ENCODE measurements around the gene HSP90AB1. TPM values are rescaled to one million over a fixed set of nuclear protein-coding genes. Genes with fewer than 3 reads are reported as not detected.

The HSP90AB1 gene
- total RNA-seq, 3 donors from 2014 or later = 322 to 593 (median 399) TPM

DNA sequence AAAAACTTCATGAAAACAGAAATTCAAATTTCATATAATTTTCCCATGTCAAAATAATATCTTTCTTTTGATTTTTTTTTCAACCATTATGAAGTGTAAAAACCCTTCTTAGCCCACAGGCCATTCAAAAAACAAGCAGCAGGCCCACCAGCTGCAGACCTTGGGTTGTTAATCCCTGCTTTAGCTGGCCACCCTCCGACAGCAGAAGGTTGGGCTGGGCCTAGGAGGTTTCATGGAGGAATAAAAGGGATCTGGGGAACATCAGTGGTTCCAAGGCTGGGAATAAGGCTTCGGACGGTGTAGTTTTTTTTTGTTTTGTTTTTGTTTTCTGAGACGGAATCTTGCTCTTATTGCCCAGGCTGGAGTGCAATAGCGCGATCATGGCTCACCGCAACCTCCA, 3.6 kb upstream of the HSP90AB1 start:
- Histone ChIP-seq H3K4me3 (no peak overlapping the region), H3K9me3 (no peaks in the 10 kb centered on the region), H3K36me3 (ENCODE audit: low read depth) (no peaks in the 10 kb centered on the region), H3K4me1 (ENCODE audit: low read depth) (peaks cover 6% of the 10 kb centered on the region)
- intact Hi-C loops (cut with DNase I, micrococcal nuclease) = no loop called here
- TF ChIP-seq, protein P1, sequence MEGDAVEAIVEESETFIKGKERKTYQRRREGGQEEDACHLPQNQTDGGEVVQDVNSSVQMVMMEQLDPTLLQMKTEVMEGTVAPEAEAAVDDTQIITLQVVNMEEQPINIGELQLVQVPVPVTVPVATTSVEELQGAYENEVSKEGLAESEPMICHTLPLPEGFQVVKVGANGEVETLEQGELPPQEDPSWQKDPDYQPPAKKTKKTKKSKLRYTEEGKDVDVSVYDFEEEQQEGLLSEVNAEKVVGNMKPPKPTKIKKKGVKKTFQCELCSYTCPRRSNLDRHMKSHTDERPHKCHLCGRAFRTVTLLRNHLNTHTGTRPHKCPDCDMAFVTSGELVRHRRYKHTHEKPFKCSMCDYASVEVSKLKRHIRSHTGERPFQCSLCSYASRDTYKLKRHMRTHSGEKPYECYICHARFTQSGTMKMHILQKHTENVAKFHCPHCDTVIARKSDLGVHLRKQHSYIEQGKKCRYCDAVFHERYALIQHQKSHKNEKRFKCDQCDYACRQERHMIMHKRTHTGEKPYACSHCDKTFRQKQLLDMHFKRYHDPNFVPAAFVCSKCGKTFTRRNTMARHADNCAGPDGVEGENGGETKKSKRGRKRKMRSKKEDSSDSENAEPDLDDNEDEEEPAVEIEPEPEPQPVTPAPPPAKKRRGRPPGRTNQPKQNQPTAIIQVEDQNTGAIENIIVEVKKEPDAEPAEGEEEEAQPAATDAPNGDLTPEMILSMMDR (IDR thresholded peaks at IDR 0.05) = no peak
- no peak for ATAC-seq
- DNase-seq = peak in 1 of 3 donors; percentile 1

DNA sequence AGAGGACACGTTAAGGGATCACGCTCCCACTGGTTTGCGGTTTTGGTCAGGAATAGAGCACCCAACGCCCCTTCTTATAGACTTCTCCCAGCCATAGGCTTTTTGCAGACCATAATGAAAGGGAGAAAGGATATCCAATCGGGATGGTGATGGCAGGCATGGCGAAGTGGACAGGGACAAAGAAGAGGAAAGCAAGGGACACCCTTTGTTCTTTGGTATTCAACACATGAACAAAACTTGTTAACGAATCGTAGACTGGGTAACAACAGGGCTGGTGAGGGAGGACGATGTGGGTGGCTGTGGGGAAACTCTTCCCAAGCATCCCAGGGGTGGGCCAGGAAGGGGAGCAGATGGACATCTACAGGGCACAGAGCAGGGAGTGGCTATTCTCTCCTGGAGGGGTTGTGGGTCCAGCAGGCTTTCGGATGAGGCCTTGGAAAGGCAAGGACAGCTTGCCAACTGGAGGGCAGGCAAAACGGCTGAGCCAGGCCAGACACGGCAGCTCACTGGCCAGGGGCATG, 1.4 kb upstream of the HSP90AB1 start:
- ATAC-seq = no peak
- Histone ChIP-seq H3K4me3 (no peak overlapping the region), H3K9me3 (no peaks in the 10 kb centered on the region), H3K36me3 (ENCODE audit: low read depth) (no peaks in the 10 kb centered on the region), H3K4me1 (ENCODE audit: low read depth) (peaks cover 15% of the 10 kb centered on the region)
- peak in 1 of 3 donors; percentile 62 for DNase-seq
- TF ChIP-seq, protein P1 (IDR thresholded peaks at IDR 0.05) = no peak
- intact Hi-C loops (cut with DNase I, micrococcal nuclease) = no loop called here

DNA sequence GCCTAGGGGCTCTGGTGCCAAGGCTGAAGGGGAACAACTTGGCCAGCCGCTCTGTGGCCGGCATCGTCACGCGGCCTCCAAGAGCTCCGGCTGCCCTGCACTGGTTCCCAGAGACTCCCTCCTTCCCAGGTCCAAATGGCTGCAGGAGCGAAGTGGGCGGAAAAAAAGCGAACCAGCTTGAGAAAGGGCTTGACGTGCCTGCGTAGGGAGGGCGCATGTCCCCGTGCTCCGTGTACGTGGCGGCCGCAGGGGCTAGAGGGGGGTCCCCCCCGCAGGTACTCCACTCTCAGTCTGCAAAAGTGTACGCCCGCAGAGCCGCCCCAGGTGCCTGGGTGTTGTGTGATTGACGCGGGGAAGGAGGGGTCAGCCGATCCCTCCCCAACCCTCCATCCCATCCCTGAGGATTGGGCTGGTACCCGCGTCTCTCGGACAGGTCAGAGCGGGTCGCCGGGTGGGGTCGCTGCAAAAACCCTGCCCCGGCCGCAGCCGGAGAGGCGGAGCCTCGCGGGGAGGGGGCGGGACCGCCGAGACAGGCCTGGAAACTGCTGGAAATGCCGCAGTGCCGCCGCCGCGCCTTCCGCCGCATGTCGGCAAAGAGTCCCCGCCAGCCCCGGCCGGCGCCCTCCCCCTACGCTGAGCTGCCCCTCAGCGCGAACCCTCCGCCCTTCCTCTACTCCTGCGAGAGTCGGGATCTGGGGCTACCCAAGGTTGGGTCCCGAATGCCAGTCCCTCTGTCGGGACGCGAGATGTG, 814 bp upstream of the HSP90AB1 start:
- Histone ChIP-seq H3K4me3 (peak overlapping the region; percentile 71), H3K4me1 (ENCODE audit: low read depth) (peaks cover 15% of the 10 kb centered on the region), H3K9me3 (no peaks in the 10 kb centered on the region), H3K36me3 (ENCODE audit: low read depth) (no peaks in the 10 kb centered on the region)
- TF ChIP-seq, protein P1 (IDR thresholded peaks at IDR 0.05) = no peak
- intact Hi-C loops (cut with DNase I, micrococcal nuclease) = no loop called here
- ATAC-seq (peak; percentile 82), DNase-seq (peak; percentile 92 to 94 (median 94))

DNA sequence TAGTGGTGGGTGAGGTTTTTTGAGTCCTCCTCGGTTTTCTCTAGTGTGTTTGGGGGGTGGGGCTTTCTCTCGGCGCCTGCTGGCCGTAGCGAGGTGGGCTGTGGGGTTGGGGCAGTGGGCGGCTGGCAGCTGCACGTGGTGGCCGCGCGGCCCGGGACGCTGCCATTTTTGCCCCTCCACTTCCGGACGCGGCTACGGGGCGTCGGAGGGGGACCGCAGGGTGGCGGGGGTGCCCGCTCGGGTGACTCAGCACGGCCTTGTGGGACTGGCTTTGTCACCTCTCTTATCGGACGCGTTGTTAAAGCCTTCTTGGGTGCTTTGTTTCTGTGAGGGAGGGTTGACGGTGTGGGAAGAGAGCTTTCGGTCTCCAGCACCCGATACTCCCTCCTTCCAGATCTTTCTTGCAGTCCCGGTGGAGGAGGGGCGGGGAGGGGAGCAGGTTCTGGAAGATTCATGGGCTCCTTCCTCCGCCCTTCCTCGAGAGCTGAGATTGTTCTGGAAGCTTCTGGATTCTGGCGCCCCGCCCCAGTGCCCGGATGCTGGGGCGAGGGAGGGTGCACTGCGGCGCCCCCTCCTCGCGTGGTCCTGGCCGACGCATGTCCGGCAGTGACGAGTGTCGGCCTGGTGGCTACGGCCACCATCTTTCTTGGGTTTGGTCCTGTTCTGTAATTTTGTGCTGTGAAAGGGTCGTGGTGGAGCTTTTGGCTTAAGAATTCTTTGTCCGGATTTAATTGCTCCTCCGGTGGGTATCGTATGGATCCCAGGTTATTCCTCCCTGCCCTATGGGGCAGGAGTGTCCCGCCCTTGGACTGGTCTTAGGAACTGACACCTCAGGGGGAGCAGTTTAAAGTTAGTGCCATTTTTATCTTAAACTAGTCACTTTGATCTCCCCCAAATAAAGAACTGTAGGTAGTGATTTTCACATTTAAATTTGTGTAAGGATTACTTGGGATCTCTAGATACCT, 719 bp downstream of the HSP90AB1 start:
- ATAC-seq (peak; percentile 70), DNase-seq (peak; percentile 83 to 89 (median 84))
- Histone ChIP-seq H3K9me3 (no peaks in the 10 kb centered on the region), H3K36me3 (ENCODE audit: low read depth) (peaks cover 11% of the 10 kb centered on the region), H3K4me1 (ENCODE audit: low read depth) (peaks cover 15% of the 10 kb centered on the region), H3K4me3 (peak overlapping the region; percentile 71)
- TF ChIP-seq, protein P1 (IDR thresholded peaks at IDR 0.05) = no peak
- intact Hi-C loops (cut with DNase I, micrococcal nuclease) = no loop called here

DNA sequence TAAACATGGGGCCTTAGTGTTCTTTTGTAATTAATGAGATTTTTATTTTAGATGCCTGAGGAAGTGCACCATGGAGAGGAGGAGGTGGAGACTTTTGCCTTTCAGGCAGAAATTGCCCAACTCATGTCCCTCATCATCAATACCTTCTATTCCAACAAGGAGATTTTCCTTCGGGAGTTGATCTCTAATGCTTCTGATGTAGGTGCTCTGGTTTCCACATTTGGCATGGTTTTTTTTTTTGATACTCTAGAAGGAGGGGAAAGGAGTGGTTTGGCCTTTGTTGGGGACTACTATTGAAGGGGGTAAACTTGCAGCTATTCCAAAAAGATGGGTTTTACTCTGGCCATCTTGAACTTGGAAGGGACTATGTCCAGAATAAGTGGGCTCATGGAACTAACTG, 1.7 kb downstream of the HSP90AB1 start:
- TF ChIP-seq, protein P1 (IDR thresholded peaks at IDR 0.05) = no peak
- peaks cover 20% of the 10 kb centered on the region for H3K36me3 ChIP-seq (ENCODE audit: low read depth)
- no peak for ATAC-seq
- H3K4me1 ChIP-seq (ENCODE audit: low read depth) = peaks cover 15% of the 10 kb centered on the region
- no peaks in the 10 kb centered on the region for H3K9me3 ChIP-seq
- DNase-seq = no peak
- intact Hi-C loops (cut with DNase I, micrococcal nuclease) = no loop called here
- no peak overlapping the region for H3K4me3 ChIP-seq

Data from mucosa of descending colon (tissue), 3 donors.